Mesenteric fat pad (tissue), 1 donor: Measurements from ENCODE around the gene DNAJC24. TPM values are rescaled to one million over a fixed set of nuclear protein-coding genes. Genes with fewer than 3 reads are reported as not detected.

Source experiments
- DNase-seq: peaks from one replicate; pipeline ENCODE4 v3.0.0-alpha.2; 2020; ENCODE audit warnings: low spot score
- total RNA-seq: library from RNA; stranded (reverse); fragmentation: NEBNext Ultra II Directional; extraction: Animal tissue kit (Norgen Biotek cat#: 25700); gene quantifications from one replicate; pipeline ENCODE4 v1.2.1, GENCODE V29; 2021
- donor health status: DM: yes; HTN: yes; CAD: no.

DNAJC24 gene
- total RNA-seq, 1 donor from 2014 or later, result 16.2 TPM

- DNase-seq, result no peak
Observed at GRCh38 chr11:31414338-31414737, 44.7 kb downstream of the DNAJC24 start.

GRCh38 chr11:31415435-31415834, 45.8 kb downstream of the DNAJC24 start:
- DNase-seq, result no peak

GRCh38 chr11:31417357-31417756, 47.7 kb downstream of the DNAJC24 start:
- DNase-seq, result no peak

- no peak for DNase-seq
Observed at GRCh38 chr11:31417816-31418215, 48.2 kb downstream of the DNAJC24 start.

GRCh38 chr11:31419138-31419537, 49.5 kb downstream of the DNAJC24 start:
- DNase-seq, result no peak

GRCh38 chr11:31419669-31420068, 50.0 kb downstream of the DNAJC24 start:
- no peak for DNase-seq

GRCh38 chr11:31421820-31422219, 52.2 kb downstream of the DNAJC24 start:
- no peak for DNase-seq

GRCh38 chr11:31422703-31423102, 53.0 kb downstream of the DNAJC24 start:
- no peak for DNase-seq

- no peak for DNase-seq
Observed at GRCh38 chr11:31424652-31425051, 55.0 kb downstream of the DNAJC24 start.

GRCh38 chr11:31433851-31434250, 64.2 kb downstream of the DNAJC24 start:
- DNase-seq, result no peak

GRCh38 chr11:31437742-31438435, 68.2 kb downstream of the DNAJC24 start:
- no peak for DNase-seq

- no peak for DNase-seq
Observed at GRCh38 chr11:31441296-31441695, 71.6 kb downstream of the DNAJC24 start.

GRCh38 chr11:31442086-31442485, 72.4 kb downstream of the DNAJC24 start:
- no peak for DNase-seq

GRCh38 chr11:31443802-31444201, 74.1 kb downstream of the DNAJC24 start:
- DNase-seq, result no peak

GRCh38 chr11:31445621-31446020, 76.0 kb downstream of the DNAJC24 start:
- no peak for DNase-seq

- DNase-seq, result no peak
Observed at GRCh38 chr11:31449040-31449439, 79.4 kb downstream of the DNAJC24 start.

GRCh38 chr11:31450841-31451240, 81.2 kb downstream of the DNAJC24 start:
- no peak for DNase-seq

GRCh38 chr11:31455177-31455576, 85.5 kb downstream of the DNAJC24 start:
- no peak for DNase-seq

- no peak for DNase-seq
Observed at GRCh38 chr11:31464436-31464835, 94.8 kb downstream of the DNAJC24 start.

- no peak for DNase-seq
Observed at GRCh38 chr11:31474083-31474482, 104.4 kb downstream of the DNAJC24 start.

GRCh38 chr11:31477528-31478222, 108.0 kb downstream of the DNAJC24 start:
- no peak for DNase-seq

GRCh38 chr11:31478223-31478590, 108.5 kb downstream of the DNAJC24 start:
- no peak for DNase-seq

- no peak for DNase-seq
Observed at GRCh38 chr11:31479066-31479465, 109.4 kb downstream of the DNAJC24 start.
